ENCODE results near the gene ALPK3. TPM values are rescaled to one million over a fixed set of nuclear protein-coding genes. Genes with fewer than 3 reads are reported as not detected.

ALPK3 gene
- total RNA-seq, 4 donors from 2014 or later, result 0.42 to 7.5 (median 1.1) TPM

DNA sequence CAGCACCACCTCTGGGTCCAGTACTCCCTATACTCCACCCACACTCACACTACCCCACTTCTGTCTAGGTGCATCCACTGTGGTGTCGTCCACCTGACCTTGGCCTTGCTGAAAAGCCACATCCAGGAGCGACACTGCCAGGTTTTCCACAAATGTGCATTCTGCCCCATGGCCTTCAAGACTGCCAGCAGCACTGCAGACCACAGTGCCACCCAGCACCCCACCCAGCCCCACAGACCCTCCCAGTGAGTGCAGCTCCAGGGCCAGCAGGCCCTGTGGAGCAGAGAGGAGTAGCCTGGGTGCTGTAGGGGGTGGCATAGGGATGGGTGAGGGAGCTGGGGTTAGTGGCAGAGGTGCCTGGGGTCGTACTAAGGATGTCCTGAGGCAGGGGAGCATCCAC lies 19.4 kb upstream of the ALPK3 start:
- Histone ChIP-seq H3K9me3 (no peaks in the 10 kb centered on the region), H3K36me3 (peaks cover 78% of the 10 kb centered on the region), H3K4me3 (no peak overlapping the region), H3K27ac (no peak overlapping the region), H3K27me3 (no peaks in the 10 kb centered on the region), H3K4me1 (no peaks in the 10 kb centered on the region)
- DNase-seq (ENCODE audit: low spot score in 2 of 2), result no peak
- WGBS, result 100% methylated on average over 3 of the region's 3 CpGs
- TF ChIP-seq POLR2AphosphoS5 (IDR thresholded peaks at IDR 0.05), result no peak

DNA sequence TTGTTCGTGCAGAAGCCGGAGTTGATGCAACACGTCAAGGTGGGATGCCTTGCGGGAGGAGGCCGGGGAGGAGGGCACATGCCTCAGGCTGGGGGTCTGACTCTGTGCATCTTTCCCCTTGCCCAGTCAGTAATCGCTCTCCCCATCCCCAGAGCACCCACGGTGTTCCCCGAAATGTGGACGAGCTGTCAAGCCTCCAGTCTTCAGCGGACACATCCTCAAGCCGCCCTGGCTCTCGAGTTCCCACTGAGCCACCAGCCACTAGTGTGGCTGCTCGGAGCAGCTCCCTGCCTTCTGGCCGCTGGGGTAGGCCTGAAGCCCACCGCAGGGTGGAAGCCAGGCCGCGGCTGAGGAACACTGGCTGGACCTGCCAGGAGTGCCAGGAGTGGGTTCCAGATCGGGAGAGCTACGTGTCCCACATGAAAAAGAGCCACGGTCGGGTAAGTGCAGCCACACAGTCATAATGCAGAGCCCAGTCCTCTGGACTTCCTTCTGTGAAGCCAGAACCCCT lies 18.7 kb upstream of the ALPK3 start:
- Histone ChIP-seq H3K27me3 (no peaks in the 10 kb centered on the region), H3K4me1 (peaks cover 4% of the 10 kb centered on the region), H3K36me3 (peaks cover 75% of the 10 kb centered on the region), H3K9me3 (no peaks in the 10 kb centered on the region), H3K27ac (no peak overlapping the region), H3K4me3 (no peak overlapping the region)
- TF ChIP-seq POLR2AphosphoS5 (IDR thresholded peaks at IDR 0.05), result no peak
- TF ChIP-seq, protein P1, sequence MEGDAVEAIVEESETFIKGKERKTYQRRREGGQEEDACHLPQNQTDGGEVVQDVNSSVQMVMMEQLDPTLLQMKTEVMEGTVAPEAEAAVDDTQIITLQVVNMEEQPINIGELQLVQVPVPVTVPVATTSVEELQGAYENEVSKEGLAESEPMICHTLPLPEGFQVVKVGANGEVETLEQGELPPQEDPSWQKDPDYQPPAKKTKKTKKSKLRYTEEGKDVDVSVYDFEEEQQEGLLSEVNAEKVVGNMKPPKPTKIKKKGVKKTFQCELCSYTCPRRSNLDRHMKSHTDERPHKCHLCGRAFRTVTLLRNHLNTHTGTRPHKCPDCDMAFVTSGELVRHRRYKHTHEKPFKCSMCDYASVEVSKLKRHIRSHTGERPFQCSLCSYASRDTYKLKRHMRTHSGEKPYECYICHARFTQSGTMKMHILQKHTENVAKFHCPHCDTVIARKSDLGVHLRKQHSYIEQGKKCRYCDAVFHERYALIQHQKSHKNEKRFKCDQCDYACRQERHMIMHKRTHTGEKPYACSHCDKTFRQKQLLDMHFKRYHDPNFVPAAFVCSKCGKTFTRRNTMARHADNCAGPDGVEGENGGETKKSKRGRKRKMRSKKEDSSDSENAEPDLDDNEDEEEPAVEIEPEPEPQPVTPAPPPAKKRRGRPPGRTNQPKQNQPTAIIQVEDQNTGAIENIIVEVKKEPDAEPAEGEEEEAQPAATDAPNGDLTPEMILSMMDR (IDR thresholded peaks at IDR 0.05), result no peak
- TF ChIP-seq POLR2A (IDR thresholded peaks at IDR 0.05), result no peak
- WGBS, result 97% methylated on average over 13 of the region's 21 CpGs
- DNase-seq (ENCODE audit: low spot score in 2 of 2), result no peak

DNA sequence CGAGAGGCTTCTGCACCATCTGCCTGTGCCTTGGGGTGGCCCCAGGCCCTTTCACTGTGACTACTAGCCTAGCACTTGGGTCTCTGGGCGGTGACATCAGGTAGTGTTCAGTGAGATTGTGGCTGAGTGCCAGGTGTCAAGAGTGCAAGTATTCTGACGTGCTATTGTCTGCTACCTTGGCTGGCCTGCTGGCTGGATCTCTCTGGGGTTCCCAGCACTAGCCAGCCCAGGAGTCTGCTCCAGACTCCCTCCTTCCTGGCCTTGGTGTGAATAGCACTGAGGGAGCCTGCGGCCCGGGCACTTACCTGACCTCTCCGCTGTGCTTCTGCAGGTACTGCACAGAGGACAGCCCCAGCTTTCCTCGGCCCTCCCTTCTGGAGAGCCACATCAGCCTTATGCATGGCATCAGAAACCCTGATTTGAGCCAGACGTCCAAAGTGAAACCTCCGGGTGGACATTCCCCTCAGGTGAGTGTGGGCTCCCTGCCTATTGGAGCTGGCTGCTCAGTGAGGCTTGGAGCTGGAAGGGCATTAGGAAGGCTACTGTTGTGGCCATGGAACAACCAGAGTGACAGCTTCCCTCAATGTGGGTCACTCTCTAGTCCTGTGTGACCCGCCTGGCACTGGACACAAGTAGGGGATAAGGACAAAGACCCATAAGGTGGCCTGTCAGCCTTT lies 17.5 kb upstream of the ALPK3 start:
- WGBS, result 87% methylated on average over 7 of the region's 10 CpGs
- H3K36me3 ChIP-seq, result peaks cover 73% of the 10 kb centered on the region
- H3K27me3 ChIP-seq, result no peaks in the 10 kb centered on the region
- DNase-seq (ENCODE audit: low spot score in 2 of 2), result no peak
- H3K4me1 ChIP-seq, result peaks cover 16% of the 10 kb centered on the region
- no peaks in the 10 kb centered on the region for H3K9me3 ChIP-seq
- H3K27ac ChIP-seq, result no peak overlapping the region
- TF ChIP-seq POLR2A (IDR thresholded peaks at IDR 0.05) (no peak), POLR2AphosphoS5 (IDR thresholded peaks at IDR 0.05) (no peak), EP300 (IDR thresholded peaks at IDR 0.05) (no peak)
- TF ChIP-seq, protein P1 (IDR thresholded peaks at IDR 0.05), result no peak
- H3K4me3 ChIP-seq, result no peak overlapping the region

DNA sequence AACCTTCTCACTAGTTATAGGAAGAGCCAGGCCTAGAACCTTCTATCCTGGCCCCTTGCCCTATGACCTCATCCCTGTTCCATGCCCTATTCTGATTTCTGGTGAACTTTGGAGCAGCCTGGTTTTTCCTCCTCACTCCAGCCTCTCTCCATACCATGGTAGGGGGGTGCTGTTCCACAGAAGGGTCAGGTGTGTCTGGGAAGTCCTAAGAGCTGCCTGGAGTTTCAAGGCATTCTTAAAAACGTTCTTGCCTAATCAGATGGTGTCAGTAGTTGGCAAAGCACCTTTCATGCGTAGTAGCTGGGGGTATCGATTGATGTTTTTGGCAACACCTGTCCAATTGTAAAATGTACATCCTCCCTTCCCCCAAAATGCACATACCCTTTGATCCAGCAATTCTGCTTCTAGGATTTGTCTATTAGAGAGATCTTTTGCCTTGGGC lies 16.8 kb upstream of the ALPK3 start:
- no peaks in the 10 kb centered on the region for H3K9me3 ChIP-seq
- H3K27ac ChIP-seq, result no peak overlapping the region
- TF ChIP-seq POLR2A (IDR thresholded peaks at IDR 0.05) (no peak), POLR2AphosphoS5 (IDR thresholded peaks at IDR 0.05) (no peak), EP300 (IDR thresholded peaks at IDR 0.05) (no peak)
- TF ChIP-seq, protein P1 (IDR thresholded peaks at IDR 0.05), result no peak
- 80% methylated on average over 3 of the region's 3 CpGs for WGBS
- DNase-seq (ENCODE audit: low spot score in 2 of 2), result no peak
- peaks cover 72% of the 10 kb centered on the region for H3K36me3 ChIP-seq
- H3K4me1 ChIP-seq, result peaks cover 19% of the 10 kb centered on the region
- no peaks in the 10 kb centered on the region for H3K27me3 ChIP-seq
- H3K4me3 ChIP-seq, result no peak overlapping the region

DNA sequence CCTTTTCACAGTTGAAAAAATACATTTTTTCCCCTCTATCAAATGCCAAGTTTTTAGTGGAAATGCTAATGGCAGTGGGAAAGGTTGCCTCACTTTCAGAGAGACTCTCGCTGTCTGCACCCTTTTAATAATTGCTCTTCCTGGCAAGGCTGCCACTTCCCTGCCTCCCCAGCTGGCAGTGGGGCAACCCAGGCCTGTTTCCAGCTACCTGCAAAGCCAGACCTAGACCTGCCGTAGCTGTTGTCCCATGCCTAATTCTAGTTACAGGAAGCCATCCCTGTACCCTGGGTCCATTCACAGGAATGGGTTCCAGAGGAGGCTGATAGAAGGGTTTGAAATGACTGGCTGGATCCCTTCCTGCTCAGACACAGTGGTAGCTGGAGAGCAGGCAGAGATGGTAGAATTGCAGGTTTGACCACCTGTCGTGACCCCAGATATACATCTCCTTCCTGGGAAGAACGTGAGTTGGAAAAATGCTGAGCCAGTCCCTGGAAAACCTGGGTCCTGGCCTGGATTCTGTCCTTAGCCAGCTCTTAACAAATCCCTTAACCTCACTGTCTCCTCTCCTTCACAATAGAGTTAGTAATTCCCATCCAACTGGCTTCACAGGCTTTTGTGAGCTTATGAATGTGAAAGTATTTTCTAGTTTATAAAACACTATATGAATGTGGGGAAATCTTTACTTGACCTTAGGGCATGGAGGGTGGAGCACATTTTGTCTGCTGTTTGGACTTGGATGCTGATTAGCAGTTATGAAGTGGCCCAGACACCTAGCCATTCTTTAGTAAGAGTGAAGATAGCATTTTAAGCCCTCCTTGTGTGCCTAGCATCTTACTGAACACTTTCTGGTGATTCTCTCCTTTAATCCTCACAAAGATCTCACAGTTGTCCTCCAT lies 12.9 kb upstream of the ALPK3 start:
- TF ChIP-seq, protein P1 (IDR thresholded peaks at IDR 0.05), result no peak
- TF ChIP-seq POLR2A (IDR thresholded peaks at IDR 0.05) (no peak), POLR2AphosphoS5 (IDR thresholded peaks at IDR 0.05) (no peak)
- Histone ChIP-seq H3K4me1 (peaks cover 19% of the 10 kb centered on the region), H3K27me3 (no peaks in the 10 kb centered on the region), H3K9me3 (no peaks in the 10 kb centered on the region), H3K4me3 (no peak overlapping the region), H3K27ac (peak overlapping the region; percentile 31), H3K36me3 (peaks cover 43% of the 10 kb centered on the region)
- no peak for DNase-seq (ENCODE audit: low spot score in 2 of 2)
- WGBS, result 43% methylated on average over 4 of the region's 4 CpGs

All from suprapubic skin (tissue), 4 donors.